Cardiac muscle cell (in vitro differentiated cells and primary cell): ENCODE results near the gene INHA. TPM values are rescaled to one million over a fixed set of nuclear protein-coding genes. Genes with fewer than 3 reads are reported as not detected.

ENCODE experiments used
- DNase-seq, 2 donors: peaks; one replicate each; pipeline versions ENCODE4 v3.0.0 to v3.0.0-alpha.2; 2010 to 2017; ENCODE audit warnings: low read depth in 1 of 2, low spot score in 1 of 2
- H3K27ac ChIP-seq: fragments of 200-600 bp; sonication (generic); 2 replicates; pipeline ENCODE4 v1.5.1; 2016
- H3K27me3 ChIP-seq: fragments of 200-600 bp; sonication (generic); 2 replicates; pipeline ENCODE4 v1.6.0; 2016; ENCODE audit warnings: control low read depth
- H3K36me3 ChIP-seq: fragments of 200-600 bp; sonication (generic); 2 replicates; pipeline ENCODE4 v1.5.1; 2016; ENCODE audit warnings: control low read depth
- H3K4me1 ChIP-seq: fragments of 200-600 bp; sonication (generic); 2 replicates; pipeline ENCODE4 v1.8.1; 2017; ENCODE audit warnings: low read depth, mild to moderate bottlenecking, mixed run types
- H3K4me3 ChIP-seq: fragments of 200-600 bp; sonication (generic); 2 replicates; pipeline ENCODE4 v1.5.1; 2016; ENCODE audit warnings: mild to moderate bottlenecking
- H3K9me3 ChIP-seq: fragments of 200-600 bp; sonication (generic); 2 replicates; pipeline ENCODE4 v1.5.1; 2017; ENCODE audit warnings: low read depth, mild to moderate bottlenecking, control low read depth
- polyA plus RNA-seq: library from polyadenylated mRNA; unstranded; fragments of >200 nt; fragmentation: Nextera tagmentation; extraction: Ambion mirVana; gene quantifications from 2 replicates; pipeline ENCODE4 v1.2.1, GENCODE V29; 2016
- total RNA-seq: library from RNA; depleted of rRNA; stranded (reverse); fragments of >200 nt; gene quantifications from 2 replicates; pipeline ENCODE4 v1.2.3, GENCODE V29; 2016
- TF ChIP-seq, protein P1 (sequence below): IDR thresholded peaks from 2 replicates; pipeline ENCODE4 v1.5.1; 2012; ENCODE audit warnings: low read depth, mild to moderate bottlenecking, low read length

The INHA gene
- total and polyA plus RNA-seq, 2 experiments from 2014 or later: 11.4 to 39.1 TPM

DNA sequence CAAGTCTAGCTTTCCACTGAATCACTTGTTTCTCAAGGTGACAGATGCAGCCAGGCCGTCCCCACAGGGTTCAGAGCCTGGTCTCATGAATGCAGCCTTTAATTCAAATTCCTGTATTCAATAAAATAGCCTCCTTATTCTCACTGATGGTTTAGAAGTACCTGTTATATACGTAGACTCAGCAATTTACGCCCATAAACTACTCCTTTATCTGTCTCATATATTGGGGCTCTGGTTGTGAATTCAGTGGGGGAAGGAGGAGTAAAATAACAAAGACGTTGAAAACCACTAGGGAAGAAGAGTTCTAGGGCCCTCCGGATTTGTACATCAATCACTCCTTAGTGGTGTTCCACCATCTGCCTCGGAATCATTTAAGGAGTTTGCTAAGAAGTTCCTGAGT is 2.5 kb upstream of the INHA start:
- TF ChIP-seq, protein P1, sequence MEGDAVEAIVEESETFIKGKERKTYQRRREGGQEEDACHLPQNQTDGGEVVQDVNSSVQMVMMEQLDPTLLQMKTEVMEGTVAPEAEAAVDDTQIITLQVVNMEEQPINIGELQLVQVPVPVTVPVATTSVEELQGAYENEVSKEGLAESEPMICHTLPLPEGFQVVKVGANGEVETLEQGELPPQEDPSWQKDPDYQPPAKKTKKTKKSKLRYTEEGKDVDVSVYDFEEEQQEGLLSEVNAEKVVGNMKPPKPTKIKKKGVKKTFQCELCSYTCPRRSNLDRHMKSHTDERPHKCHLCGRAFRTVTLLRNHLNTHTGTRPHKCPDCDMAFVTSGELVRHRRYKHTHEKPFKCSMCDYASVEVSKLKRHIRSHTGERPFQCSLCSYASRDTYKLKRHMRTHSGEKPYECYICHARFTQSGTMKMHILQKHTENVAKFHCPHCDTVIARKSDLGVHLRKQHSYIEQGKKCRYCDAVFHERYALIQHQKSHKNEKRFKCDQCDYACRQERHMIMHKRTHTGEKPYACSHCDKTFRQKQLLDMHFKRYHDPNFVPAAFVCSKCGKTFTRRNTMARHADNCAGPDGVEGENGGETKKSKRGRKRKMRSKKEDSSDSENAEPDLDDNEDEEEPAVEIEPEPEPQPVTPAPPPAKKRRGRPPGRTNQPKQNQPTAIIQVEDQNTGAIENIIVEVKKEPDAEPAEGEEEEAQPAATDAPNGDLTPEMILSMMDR: no peak
- Histone ChIP-seq H3K9me3 (no peaks in the 10 kb centered on the region), H3K27me3 (no peaks in the 10 kb centered on the region), H3K36me3 (peaks cover 35% of the 10 kb centered on the region), H3K4me1 (peaks cover 29% of the 10 kb centered on the region), H3K27ac (peak overlapping the region; percentile 98), H3K4me3 (peak overlapping the region; percentile 98)
- no peak for DNase-seq

DNA sequence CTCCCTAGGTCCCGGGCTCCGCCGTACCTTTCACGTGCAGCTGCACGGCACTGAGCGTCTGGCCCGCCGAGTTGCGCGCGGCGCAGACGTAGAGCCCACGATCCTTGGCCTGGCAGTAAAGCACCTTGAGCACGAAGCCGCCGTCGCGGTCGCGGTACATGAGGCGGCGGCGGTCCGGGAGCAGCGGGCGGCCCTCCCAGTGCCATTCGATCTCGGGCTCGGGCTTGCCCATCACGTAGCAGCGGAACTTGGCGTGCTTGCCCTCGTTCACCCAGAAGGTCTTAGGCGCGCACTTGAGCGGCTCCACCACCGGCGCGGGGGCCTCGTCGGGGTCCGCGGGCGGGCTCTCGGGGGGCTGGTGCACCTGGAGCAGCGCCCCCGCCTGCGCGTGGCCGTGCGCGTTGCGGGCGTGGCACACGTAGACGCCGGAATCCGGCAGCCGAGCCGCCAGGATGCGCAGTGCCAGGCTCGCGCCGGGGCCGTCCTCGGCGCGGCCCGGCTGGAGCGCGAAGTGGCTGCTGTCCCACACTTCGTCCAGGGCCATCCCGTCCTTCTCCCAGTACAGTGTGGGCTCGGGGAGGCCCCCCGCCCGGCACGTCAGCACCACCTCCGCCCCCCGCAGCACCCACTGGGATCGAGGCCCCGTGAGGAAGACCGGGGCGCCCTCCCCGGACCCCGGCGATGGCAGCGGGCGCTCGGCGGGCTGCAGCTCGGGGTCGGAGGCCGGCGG is 1.8 kb upstream of the INHA start:
- peak overlapping the region; percentile 98 for H3K27ac ChIP-seq

DNA sequence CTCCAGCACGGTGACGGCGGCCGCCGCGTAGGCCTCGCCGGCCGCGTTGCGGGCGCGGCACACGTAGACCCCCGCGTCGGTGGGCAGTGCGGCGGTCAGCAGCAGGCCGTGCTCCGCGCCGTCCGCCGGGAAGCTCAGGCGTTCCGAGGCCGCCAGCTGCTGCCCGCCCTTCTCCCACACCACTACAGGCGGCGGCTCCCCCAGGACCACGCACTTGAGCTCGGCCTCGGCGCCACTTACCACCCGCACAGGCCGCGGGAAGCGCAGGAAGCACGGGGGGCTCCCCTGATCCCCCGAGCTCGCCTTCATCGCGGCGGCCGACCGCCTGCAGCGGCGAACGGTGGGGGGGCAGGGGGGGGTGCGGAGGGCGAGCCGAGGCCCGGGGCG is 1.2 kb upstream of the INHA start:
- H3K9me3 ChIP-seq: no peaks in the 10 kb centered on the region
- TF ChIP-seq, protein P1: no peak
- H3K27me3 ChIP-seq: no peaks in the 10 kb centered on the region
- DNase-seq: peak; percentile 42 to 47
- peak overlapping the region; percentile 98 for H3K4me3 ChIP-seq
- H3K4me1 ChIP-seq: peaks cover 41% of the 10 kb centered on the region
- H3K36me3 ChIP-seq: peaks cover 23% of the 10 kb centered on the region
- peak overlapping the region; percentile 98 for H3K27ac ChIP-seq

More for the DNA sequence above, 1.8 kb upstream of the INHA start:
- Histone ChIP-seq H3K4me1 (peaks cover 35% of the 10 kb centered on the region), H3K4me3 (peak overlapping the region; percentile 98), H3K36me3 (peaks cover 28% of the 10 kb centered on the region), H3K9me3 (no peaks in the 10 kb centered on the region), H3K27me3 (no peaks in the 10 kb centered on the region)
- TF ChIP-seq, protein P1: peak; percentile 3
- peak; percentile 36 to 47 for DNase-seq

DNA sequence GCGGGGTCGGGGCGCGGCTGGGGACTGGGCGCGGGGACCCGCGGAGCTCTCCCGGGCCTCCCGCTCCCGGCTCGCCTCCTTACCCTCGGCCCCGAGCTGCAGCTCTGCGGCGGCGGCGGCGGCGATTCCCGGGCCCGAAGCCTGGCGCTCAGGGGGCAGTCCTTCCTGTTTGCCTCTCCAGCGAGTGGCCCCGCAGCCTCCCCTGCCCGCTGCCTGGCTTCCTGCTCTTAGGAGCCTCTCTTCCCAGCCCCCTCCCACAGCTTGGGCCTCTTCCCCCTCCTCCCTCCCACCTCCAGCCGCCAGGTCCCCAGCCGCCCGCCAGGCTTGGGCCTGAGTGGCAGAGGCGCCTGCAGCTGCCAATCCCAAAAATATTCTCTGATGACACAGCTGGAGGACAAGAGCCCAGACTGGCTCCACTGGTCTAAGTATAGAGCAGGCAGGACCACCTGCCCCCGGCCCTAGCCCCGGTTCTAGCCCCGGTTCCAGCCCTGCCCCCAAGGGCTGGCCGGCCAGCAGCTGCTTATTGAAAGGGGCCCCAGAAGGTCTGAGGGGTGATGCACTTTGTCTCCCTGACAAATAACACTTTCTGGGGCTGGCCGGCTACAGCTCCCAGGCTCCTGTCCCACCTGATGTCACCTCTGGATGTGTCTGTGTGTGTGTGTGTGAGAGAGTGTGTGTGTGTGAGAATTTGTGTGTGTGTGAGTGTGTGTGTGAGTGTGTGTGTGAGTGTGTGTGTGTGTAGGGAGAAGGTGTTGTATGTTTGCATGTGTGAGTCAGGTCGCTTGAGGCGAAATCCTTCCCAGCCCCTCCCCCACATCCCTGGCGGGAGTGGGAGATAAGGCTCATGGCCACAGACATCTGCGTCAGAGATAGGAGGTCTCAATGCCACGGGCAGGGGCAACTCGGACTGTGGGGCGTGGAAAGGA is 536 bp upstream of the INHA start, which contains the start of gene OBSL1:
TSS of gene OBSL1 (minus strand) at position 229 of the 926 bp plus-strand sequence. CDS start 307 bp downstream, outside the sequence.
- H3K4me3 ChIP-seq: peak within 1 kb of the TSS; percentile 98
- H3K27me3 ChIP-seq: no peaks in the 10 kb centered on the region
- peaks cover 47% of the 10 kb centered on the region for H3K4me1 ChIP-seq
- TF ChIP-seq, protein P1: no peak
- H3K36me3 ChIP-seq: peaks cover 19% of the 10 kb centered on the region
- H3K9me3 ChIP-seq: no peaks in the 10 kb centered on the region
- peak within 1 kb of the TSS; percentile 98 for H3K27ac ChIP-seq
- peak; percentile 92 to 97 for DNase-seq

DNA sequence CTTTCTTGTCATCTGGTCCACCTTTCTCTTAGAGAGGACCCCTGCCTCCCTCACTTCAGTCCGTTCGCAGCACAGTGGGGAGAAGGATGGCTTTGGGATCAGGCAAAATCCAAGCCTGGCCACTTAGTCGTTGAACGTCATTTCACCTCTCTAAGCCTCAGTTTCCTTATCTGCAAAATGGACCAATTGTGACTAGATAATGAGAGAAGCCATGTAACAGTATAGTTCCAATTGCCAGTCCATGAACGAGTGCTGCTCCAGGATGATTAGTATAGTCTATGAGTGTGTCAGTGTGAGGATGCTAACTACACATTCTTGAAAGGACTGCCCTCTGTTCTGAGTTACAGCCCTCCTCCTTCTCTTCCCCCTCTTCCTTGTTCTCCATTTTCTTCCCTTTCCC is 1.1 kb downstream of the INHA start:
- Histone ChIP-seq H3K27me3 (no peaks in the 10 kb centered on the region), H3K4me1 (peaks cover 60% of the 10 kb centered on the region), H3K9me3 (no peaks in the 10 kb centered on the region), H3K27ac (peak overlapping the region; percentile 98), H3K36me3 (peaks cover 8% of the 10 kb centered on the region), H3K4me3 (no peak overlapping the region)
- no peak for DNase-seq
- TF ChIP-seq, protein P1: no peak
